ENCODE data around the gene MRLN. TPM values are rescaled to one million over a fixed set of nuclear protein-coding genes. Genes with fewer than 3 reads are reported as not detected.

MRLN gene
- total and polyA plus RNA-seq, 10 of the 15 experiments (the other 5 are each of a cell fraction or from before 2014, with no cell fraction given) = 0.19 TPM; not detected in 9

DNA sequence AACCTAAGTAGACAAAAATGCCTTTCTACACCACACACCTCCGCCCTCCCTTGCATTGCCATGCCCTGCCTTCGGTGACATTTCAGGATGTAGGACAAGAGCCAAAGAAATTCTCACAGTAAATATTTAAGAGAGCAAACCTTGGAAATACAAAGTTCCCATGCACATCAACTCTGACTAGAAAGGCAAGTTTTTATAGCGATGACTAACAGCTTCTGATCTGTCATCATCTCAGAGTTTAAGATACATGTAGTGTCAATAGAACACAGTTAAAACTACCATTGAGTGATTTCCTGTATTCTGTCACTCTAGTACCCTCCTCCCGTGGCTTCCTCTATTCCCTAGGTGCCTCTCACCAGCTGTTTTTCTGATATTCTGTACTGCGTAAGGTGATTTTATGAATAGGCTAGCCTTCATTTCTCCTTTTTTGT, 64.3 kb downstream of the MRLN start:
- ChIA-PET SMC1A (ENCODE audit: uncharacterized antibody, unreplicated experiment) (no interaction called here), RAD21 (ENCODE audit: unreplicated experiment) (no interaction called here), CTCF (no interaction called here), POLR2A (no interaction called here)
- Histone ChIP-seq H3K9ac (ENCODE audit: control insufficient read depth, insufficient read depth, low read length) (no peak overlapping the region), H3K27me3 (replicated peaks in 1 of 2; ENCODE audit: control insufficient read depth in 2 of 2, insufficient read depth in 2 of 2, low read length in 1 of 2) (no peaks in the 10 kb centered on the region), H3K4me3 (no peak overlapping the region), H3K4me1 (ENCODE audit: control insufficient read depth, insufficient read depth, low read length) (no peaks in the 10 kb centered on the region), H3K79me2 (ENCODE audit: control insufficient read depth, insufficient read depth, low read length) (no peaks in the 10 kb centered on the region), H2AFZ (ENCODE audit: control insufficient read depth, low read depth, low read length) (no peak overlapping the region), H3K27ac (ENCODE audit: control insufficient read depth, insufficient read depth) (no peak overlapping the region), H3K9me3 (replicated peaks; ENCODE audit: control insufficient read depth, insufficient read depth, low read length) (no peaks in the 10 kb centered on the region), H4K20me1 (ENCODE audit: control insufficient read depth, insufficient read depth) (no peaks in the 10 kb centered on the region), H3K4me2 (ENCODE audit: control insufficient read depth, insufficient read depth) (no peak overlapping the region), H3K36me3 (ENCODE audit: control insufficient read depth in 2 of 2, insufficient read depth in 2 of 2, low read length in 1 of 2) (no peaks in the 10 kb centered on the region)
- 58% methylated on average over 5 of the region's 5 CpGs for WGBS (ENCODE audit: insufficient coverage, insufficient replicate concordance, low lambda C conversion rate, missing lambda C conversion rate)
- TF ChIP-seq NFXL1 (IDR thresholded peaks at IDR 0.05; ENCODE audit: borderline replicate concordance) (no peak), PML (IDR thresholded peaks at IDR 0.05; ENCODE audit: low read length) (no peak)
- no peak for FAIRE-seq
- in situ Hi-C loops (cut with MboI) = no loop called here
- DNase-seq (ENCODE audit: low read depth, low spot score) = no peak
- intact Hi-C loops (cut with micrococcal nuclease; ENCODE audit: unreplicated experiment) = no loop called here
- no TSS peak for BruUV-seq (replicated peaks)
- no peak for ATAC-seq

DNA sequence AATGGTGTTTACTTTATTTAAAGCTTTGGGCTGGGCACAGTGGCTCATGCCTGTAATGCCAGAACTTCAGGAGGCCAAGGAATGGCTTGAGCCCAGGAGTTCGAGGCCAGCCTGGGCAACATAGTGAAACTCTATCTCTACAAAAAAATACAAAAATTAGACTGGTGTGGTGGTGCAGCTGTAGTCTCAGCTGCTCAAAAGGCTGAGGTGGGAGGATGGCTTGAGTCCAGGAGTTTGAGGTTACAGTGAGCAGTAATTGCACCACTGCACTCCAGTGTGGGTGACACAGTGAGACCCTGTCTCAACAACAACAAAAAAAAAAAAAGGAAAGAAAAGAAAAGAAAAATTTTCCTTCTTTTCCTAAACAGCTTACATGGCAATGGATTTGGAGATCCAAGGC, 65.6 kb downstream of the MRLN start:
- no peaks in the 10 kb centered on the region for H3K79me2 ChIP-seq (ENCODE audit: control insufficient read depth, insufficient read depth, low read length)
- ChIA-PET RAD21 (ENCODE audit: unreplicated experiment) (no interaction called here), POLR2A (interaction anchor here (0.6 kb wide), 1 partner anchor 54 kb away, joined by 6 read pairs; no protein-coding TSS in a partner anchor), CTCF (no interaction called here), SMC1A (ENCODE audit: uncharacterized antibody, unreplicated experiment) (no interaction called here)
- no TSS peak for BruUV-seq (replicated peaks)
- intact Hi-C loops (cut with micrococcal nuclease; ENCODE audit: unreplicated experiment) = no loop called here
- no peak overlapping the region for H3K9ac ChIP-seq (ENCODE audit: control insufficient read depth, insufficient read depth, low read length)
- FAIRE-seq = no peak
- no peak for ATAC-seq
- in situ Hi-C loops (cut with MboI) = no loop called here
- no peak overlapping the region for H3K4me2 ChIP-seq (ENCODE audit: control insufficient read depth, insufficient read depth)
- no peaks in the 10 kb centered on the region for H3K36me3 ChIP-seq (ENCODE audit: control insufficient read depth in 2 of 2, insufficient read depth in 2 of 2, low read length in 1 of 2)
- no peak overlapping the region for H2AFZ ChIP-seq (ENCODE audit: control insufficient read depth, low read depth, low read length)
- H3K27me3 ChIP-seq (replicated peaks in 1 of 2; ENCODE audit: control insufficient read depth in 2 of 2, insufficient read depth in 2 of 2, low read length in 1 of 2) = no peaks in the 10 kb centered on the region
- WGBS (ENCODE audit: insufficient coverage, insufficient replicate concordance, low lambda C conversion rate, missing lambda C conversion rate) = 0% methylated on average over 1 of the region's 1 CpG
- no peak overlapping the region for H3K4me3 ChIP-seq
- H3K4me1 ChIP-seq (ENCODE audit: control insufficient read depth, insufficient read depth, low read length) = no peaks in the 10 kb centered on the region
- no peak for DNase-seq (ENCODE audit: low read depth, low spot score)
- TF ChIP-seq RAD21 (IDR thresholded peaks at IDR 0.05; ENCODE audit: insufficient read depth, low read depth, low read length) (no peak), HDAC6 (IDR thresholded peaks at IDR 0.05; ENCODE audit: unreplicated experiment) (no peak)
- TF ChIP-seq, protein P1, sequence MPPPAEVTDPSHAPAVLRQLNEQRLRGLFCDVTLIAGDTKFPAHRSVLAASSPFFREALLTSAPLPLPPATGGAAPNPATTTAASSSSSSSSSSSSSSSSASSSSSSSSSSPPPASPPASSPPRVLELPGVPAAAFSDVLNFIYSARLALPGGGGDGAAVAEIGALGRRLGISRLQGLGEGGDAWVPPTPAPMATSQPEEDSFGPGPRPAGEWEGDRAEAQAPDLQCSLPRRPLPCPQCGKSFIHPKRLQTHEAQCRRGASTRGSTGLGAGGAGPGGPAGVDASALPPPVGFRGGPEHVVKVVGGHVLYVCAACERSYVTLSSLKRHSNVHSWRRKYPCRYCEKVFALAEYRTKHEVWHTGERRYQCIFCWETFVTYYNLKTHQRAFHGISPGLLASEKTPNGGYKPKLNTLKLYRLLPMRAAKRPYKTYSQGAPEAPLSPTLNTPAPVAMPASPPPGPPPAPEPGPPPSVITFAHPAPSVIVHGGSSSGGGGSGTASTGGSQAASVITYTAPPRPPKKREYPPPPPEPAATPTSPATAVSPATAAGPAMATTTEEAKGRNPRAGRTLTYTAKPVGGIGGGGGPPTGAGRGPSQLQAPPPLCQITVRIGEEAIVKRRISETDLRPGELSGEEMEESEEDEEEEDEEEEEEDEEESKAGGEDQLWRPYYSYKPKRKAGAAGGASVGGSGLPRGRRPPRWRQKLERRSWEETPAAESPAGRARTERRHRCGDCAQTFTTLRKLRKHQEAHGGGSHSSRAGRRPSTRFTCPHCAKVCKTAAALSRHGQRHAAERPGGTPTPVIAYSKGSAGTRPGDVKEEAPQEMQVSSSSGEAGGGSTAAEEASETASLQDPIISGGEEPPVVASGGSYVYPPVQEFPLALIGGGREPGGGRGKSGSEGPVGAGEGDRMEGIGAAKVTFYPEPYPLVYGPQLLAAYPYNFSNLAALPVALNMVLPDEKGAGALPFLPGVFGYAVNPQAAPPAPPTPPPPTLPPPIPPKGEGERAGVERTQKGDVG (CRISPR knock-in tag; IDR thresholded peaks at IDR 0.05) = no peak
- H3K27ac ChIP-seq (ENCODE audit: control insufficient read depth, insufficient read depth) = no peak overlapping the region
- H3K9me3 ChIP-seq (replicated peaks; ENCODE audit: control insufficient read depth, insufficient read depth, low read length) = no peaks in the 10 kb centered on the region
- H4K20me1 ChIP-seq (ENCODE audit: control insufficient read depth, insufficient read depth) = no peaks in the 10 kb centered on the region

Other genes starting within 250 kb of the MRLN start
- gene SLC16A9, start 43.6 kb downstream of the MRLN start, total RNA-seq (2014; rRNA removed) = 5.9 and 6.8 TPM in 2 replicates
- gene SLC16A9, start 43.6 kb downstream of the MRLN start, total RNA-seq (2014; rRNA removed; fragmentation: Illumina TruSeq; extraction: Trizol) = 6.2 TPM in 2 replicates
- gene SLC16A9, start 43.6 kb downstream of the MRLN start, total RNA-seq (2021) = 4.8 and 4.9 TPM in 2 replicates
- 0.81 and 0.86 TPM in 2 replicates for gene SLC16A9, start 43.6 kb downstream of the MRLN start, polyA plus RNA-seq (2011; rRNA removed)
- gene SLC16A9, start 43.6 kb downstream of the MRLN start, polyA plus RNA-seq (2014; fragmentation: Illumina TruSeq; extraction: Trizol) = 5.9 and 6.6 TPM in 2 replicates
- gene SLC16A9, start 43.6 kb downstream of the MRLN start, polyA plus RNA-seq (2014; fragmentation: Nextera tagmentation; extraction: Ambion mirVana) = 1 to 10 TPM; 1.5 to 1.9 TPM
- 4.3 and 4.4 TPM in 2 replicates for gene SLC16A9, start 43.6 kb downstream of the MRLN start, polyA plus RNA-seq (2014; rRNA removed)
- gene SLC16A9, start 43.6 kb downstream of the MRLN start, polyA plus RNA-seq (2016; fragmentation: Nextera tagmentation; extraction: Ambion mirVana) = 1 to 10 TPM; 3.3 to 4.2 TPM
- 22.0 and 26.2 TPM in 2 replicates for gene CCDC6, start 153.1 kb upstream of the MRLN start, total RNA-seq (2014; rRNA removed)
- 22.7 and 25.2 TPM in 2 replicates for gene CCDC6, start 153.1 kb upstream of the MRLN start, total RNA-seq (2014; rRNA removed; fragmentation: Illumina TruSeq; extraction: Trizol)
- 45.0 and 46.2 TPM in 2 replicates for gene CCDC6, start 153.1 kb upstream of the MRLN start, total RNA-seq (2021)
- gene CCDC6, start 153.1 kb upstream of the MRLN start, polyA plus RNA-seq (2011; rRNA removed) = 34.8 and 37.0 TPM in 2 replicates
- 34.8 and 40.7 TPM in 2 replicates for gene CCDC6, start 153.1 kb upstream of the MRLN start, polyA plus RNA-seq (2014; fragmentation: Illumina TruSeq; extraction: Trizol)
- 10 to 100 TPM; 11.8 to 12.3 TPM for gene CCDC6, start 153.1 kb upstream of the MRLN start, polyA plus RNA-seq (2014; fragmentation: Nextera tagmentation; extraction: Ambion mirVana)
- gene CCDC6, start 153.1 kb upstream of the MRLN start, polyA plus RNA-seq (2014; rRNA removed) = 19.5 and 23.7 TPM in 2 replicates
- gene CCDC6, start 153.1 kb upstream of the MRLN start, polyA plus RNA-seq (2016; fragmentation: Nextera tagmentation; extraction: Ambion mirVana) = 10 to 100 TPM; 29.7 to 30.5 TPM

All from GM12878 (cell line).